Measurements from ENCODE around the gene ZDHHC9.
"Not testable (repeated sequence)": the region's sequence is repeated elsewhere in the genome, so short reads cannot be mapped to it uniquely, and the experiment has no call there.

ZDHHC9 gene

GRCh38 chrX:129843459-129844306, at the start of gene ZDHHC9:
Gene ZDHHC9, minus strand, starts transcription at chrX:129843886. Its CDS starts 1,941 bp downstream, at chrX:129841945.
- peak; percentile 73 for DNase-seq (ENCODE audit: low read depth in 2 of 2)

GRCh38 chrX:129877401-129877800, 33.7 kb upstream of the ZDHHC9 start:
- no peak for DNase-seq (ENCODE audit: low read depth in 2 of 2)

GRCh38 chrX:129876771-129877305, 33.2 kb upstream of the ZDHHC9 start:
- DNase-seq (ENCODE audit: low read depth in 2 of 2): no peak

- DNase-seq (ENCODE audit: low read depth in 2 of 2): no peak
Measured at GRCh38 chrX:129875669-129876068, 32.0 kb upstream of the ZDHHC9 start.

GRCh38 chrX:129872524-129872923, 28.8 kb upstream of the ZDHHC9 start:
- no peak for DNase-seq (ENCODE audit: low read depth in 2 of 2)

- not testable (repeated sequence) for DNase-seq (ENCODE audit: low read depth in 2 of 2)
Measured at GRCh38 chrX:129866321-129866720, 22.6 kb upstream of the ZDHHC9 start.

GRCh38 chrX:129859134-129859533, 15.4 kb upstream of the ZDHHC9 start:
- not testable (repeated sequence) for DNase-seq (ENCODE audit: low read depth in 2 of 2)

- not testable (repeated sequence) for DNase-seq (ENCODE audit: low read depth in 2 of 2)
Measured at GRCh38 chrX:129851825-129852224, 8.1 kb upstream of the ZDHHC9 start.

- DNase-seq (ENCODE audit: low read depth in 2 of 2): no peak
Measured at GRCh38 chrX:129846716-129847115, 3.0 kb upstream of the ZDHHC9 start.

- DNase-seq (ENCODE audit: low read depth in 2 of 2): no peak
Measured at GRCh38 chrX:129845616-129846190, 2.0 kb upstream of the ZDHHC9 start.

- DNase-seq (ENCODE audit: low read depth in 2 of 2): no peak
Measured at GRCh38 chrX:129843209-129843458, 552 bp downstream of the ZDHHC9 start.

GRCh38 chrX:129842510-129843208, 1.0 kb downstream of the ZDHHC9 start:
- DNase-seq (ENCODE audit: low read depth in 2 of 2): no peak

- DNase-seq (ENCODE audit: low read depth in 2 of 2): no peak
Measured at GRCh38 chrX:129840344-129840743, 3.3 kb downstream of the ZDHHC9 start.

- no peak for DNase-seq (ENCODE audit: low read depth in 2 of 2)
Measured at GRCh38 chrX:129836827-129837226, 6.9 kb downstream of the ZDHHC9 start.

- DNase-seq (ENCODE audit: low read depth in 2 of 2): no peak
Measured at GRCh38 chrX:129833153-129833990, 10.3 kb downstream of the ZDHHC9 start.

- no peak for DNase-seq (ENCODE audit: low read depth in 2 of 2)
Measured at GRCh38 chrX:129831091-129831885, 12.4 kb downstream of the ZDHHC9 start.

GRCh38 chrX:129830494-129830893, 13.2 kb downstream of the ZDHHC9 start:
- DNase-seq (ENCODE audit: low read depth in 2 of 2): no peak

GRCh38 chrX:129825746-129826505, 17.8 kb downstream of the ZDHHC9 start:
- DNase-seq (ENCODE audit: low read depth in 2 of 2): no peak

- DNase-seq (ENCODE audit: low read depth in 2 of 2): no peak
Measured at GRCh38 chrX:129824620-129825019, 19.1 kb downstream of the ZDHHC9 start.

GRCh38 chrX:129823522-129823921, 20.2 kb downstream of the ZDHHC9 start:
- no peak for DNase-seq (ENCODE audit: low read depth in 2 of 2)
